ENCODE results near the gene TTLL4. TPM values are rescaled to one million over a fixed set of nuclear protein-coding genes. Genes with fewer than 3 reads are reported as not detected.
A peak's percentile ranks its signal among the peaks of the same experiment; 100 is the strongest.

TTLL4 gene
- total RNA-seq, 4 donors from 2014 or later = 4.4 to 16.2 (median 6.4) TPM

DNA sequence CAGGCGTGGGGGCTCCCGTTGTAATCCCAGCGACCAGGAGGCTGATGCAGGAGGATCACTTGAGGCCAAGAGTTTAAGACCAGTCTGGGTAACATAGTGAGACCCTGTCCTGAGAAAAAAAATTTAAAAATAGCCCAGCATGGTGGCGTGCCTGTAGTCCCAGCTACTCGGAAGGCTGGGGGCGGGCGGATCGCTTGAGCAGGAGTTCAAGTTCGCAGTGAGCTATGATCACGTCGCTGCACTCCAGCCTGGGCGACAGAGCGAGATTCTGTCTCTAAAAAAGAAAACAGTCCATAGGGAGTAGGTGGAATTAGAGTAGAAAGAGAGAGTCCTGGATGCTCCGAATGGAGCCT, 325 bp upstream of the TTLL4 start:
- no peaks in the 10 kb centered on the region for H3K9me3 ChIP-seq
- ATAC-seq = no peak
- intact Hi-C loops (cut with DNase I; ENCODE audit: low total_unique reads) = loop anchor here (1.0 to 5.0 kb wide), 5 partner anchors 40 to 450 kb away; partner anchors contain the start of genes BCS1L, CYP27A1, NHEJ1 and ZNF142
- in situ Hi-C loops (cut with MboI; ENCODE audit: low sequenced_read_pairs in 4 of 4) = loop anchor here in 2 of 4 donors (5.0 to 10.0 kb wide), 2 partner anchors 74 to 137 kb away; partner anchors contain the start of gene CYP27A1 (in 1 of the 2)
- H3K4me1 ChIP-seq = peaks cover 9% of the 10 kb centered on the region in 2 donors
- H3K27ac ChIP-seq = peak overlapping the region; percentile 40 to 92 (median 76)
- no peaks in the 10 kb centered on the region for H3K27me3 ChIP-seq
- DNase-seq = no peak
- H3K4me3 ChIP-seq = peak overlapping the region; percentile 70 to 90 (median 83)
- TF ChIP-seq POLR2A (IDR thresholded peaks at IDR 0.05) = no peak
- H3K36me3 ChIP-seq = no peaks in the 10 kb centered on the region

DNA sequence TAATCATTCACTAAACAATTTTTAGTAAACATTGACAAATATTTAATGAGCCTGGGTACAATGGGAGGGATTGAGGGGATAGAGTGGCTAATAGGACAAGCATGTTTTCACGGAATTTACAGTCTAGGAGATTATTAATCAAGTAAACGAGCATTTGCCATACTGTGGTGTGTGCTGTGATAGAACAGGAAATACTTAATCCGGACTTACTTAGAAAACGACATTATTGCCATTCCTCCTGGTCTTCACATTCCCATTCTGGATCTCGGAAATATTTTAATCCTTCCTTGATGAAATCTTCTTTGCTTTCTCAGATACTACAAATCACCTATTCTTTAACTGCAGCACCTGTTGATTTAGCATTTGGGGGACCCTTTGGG, 905 bp downstream of the TTLL4 start:
- peak overlapping the region; percentile 81 to 92 (median 86) for H3K27ac ChIP-seq
- H3K36me3 ChIP-seq = peaks cover 0 to 8% of the 10 kb centered on the region in 2 donors
- H3K9me3 ChIP-seq = no peaks in the 10 kb centered on the region
- H3K27me3 ChIP-seq = no peaks in the 10 kb centered on the region
- intact Hi-C loops (cut with DNase I; ENCODE audit: low total_unique reads) (loop anchor here (2.0 to 5.0 kb wide), 3 partner anchors 41 to 71 kb away; partner anchors contain the start of genes BCS1L, CYP27A1 and ZNF142), in situ Hi-C loops (cut with MboI; ENCODE audit: low sequenced_read_pairs in 4 of 4) (loop anchor here in 2 of 4 donors (5.0 to 10.0 kb wide), 2 partner anchors 73 to 136 kb away; partner anchors contain the start of gene CYP27A1 (in 1 of the 2))
- DNase-seq = no peak
- H3K4me3 ChIP-seq = peak overlapping the region; percentile 70 to 90 (median 83)
- TF ChIP-seq, protein P1, sequence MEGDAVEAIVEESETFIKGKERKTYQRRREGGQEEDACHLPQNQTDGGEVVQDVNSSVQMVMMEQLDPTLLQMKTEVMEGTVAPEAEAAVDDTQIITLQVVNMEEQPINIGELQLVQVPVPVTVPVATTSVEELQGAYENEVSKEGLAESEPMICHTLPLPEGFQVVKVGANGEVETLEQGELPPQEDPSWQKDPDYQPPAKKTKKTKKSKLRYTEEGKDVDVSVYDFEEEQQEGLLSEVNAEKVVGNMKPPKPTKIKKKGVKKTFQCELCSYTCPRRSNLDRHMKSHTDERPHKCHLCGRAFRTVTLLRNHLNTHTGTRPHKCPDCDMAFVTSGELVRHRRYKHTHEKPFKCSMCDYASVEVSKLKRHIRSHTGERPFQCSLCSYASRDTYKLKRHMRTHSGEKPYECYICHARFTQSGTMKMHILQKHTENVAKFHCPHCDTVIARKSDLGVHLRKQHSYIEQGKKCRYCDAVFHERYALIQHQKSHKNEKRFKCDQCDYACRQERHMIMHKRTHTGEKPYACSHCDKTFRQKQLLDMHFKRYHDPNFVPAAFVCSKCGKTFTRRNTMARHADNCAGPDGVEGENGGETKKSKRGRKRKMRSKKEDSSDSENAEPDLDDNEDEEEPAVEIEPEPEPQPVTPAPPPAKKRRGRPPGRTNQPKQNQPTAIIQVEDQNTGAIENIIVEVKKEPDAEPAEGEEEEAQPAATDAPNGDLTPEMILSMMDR (IDR thresholded peaks at IDR 0.05 in 4 of 5, conservative IDR thresholded peaks at IDR 0.05 in 1 of 5) = no peak
- TF ChIP-seq POLR2A (IDR thresholded peaks at IDR 0.05) = no peak
- ATAC-seq = no peak
- peaks cover 9% of the 10 kb centered on the region in 2 donors for H3K4me1 ChIP-seq

DNA sequence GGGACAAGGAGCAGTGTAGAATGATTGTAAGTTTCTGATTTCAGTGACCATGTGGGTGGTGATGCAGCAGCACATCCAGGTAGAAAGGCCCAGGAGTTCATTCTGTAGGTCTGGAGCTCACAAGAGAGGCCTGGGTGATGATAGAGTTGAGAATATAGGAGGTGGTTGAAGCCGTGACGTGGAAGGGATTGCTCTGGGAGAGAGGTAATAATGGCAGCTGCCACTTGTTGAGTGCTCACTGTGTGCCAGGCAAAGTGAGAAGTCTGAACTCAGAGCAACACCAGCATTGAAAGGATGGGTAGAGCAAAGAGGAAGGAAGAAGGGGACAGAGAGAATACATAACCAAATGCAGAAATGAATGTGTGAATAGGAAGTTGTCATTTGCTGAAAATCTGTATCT, 3.3 kb downstream of the TTLL4 start:
- ATAC-seq (no peak), DNase-seq (no peak)
- no peak for TF ChIP-seq POLR2A (IDR thresholded peaks at IDR 0.05)
- TF ChIP-seq, protein P1 (IDR thresholded peaks at IDR 0.05 in 4 of 5, conservative IDR thresholded peaks at IDR 0.05 in 1 of 5) = no peak
- H3K4me3 ChIP-seq = no peak overlapping the region
- in situ Hi-C loops (cut with MboI; ENCODE audit: low sequenced_read_pairs in 4 of 4) (loop anchor here in 2 of 4 donors (5.0 to 10.0 kb wide), 2 partner anchors 71 to 133 kb away; partner anchors contain the start of gene CYP27A1 (in 1 of the 2)), intact Hi-C loops (cut with DNase I; ENCODE audit: low total_unique reads) (loop anchor here (5.0 kb wide), 1 partner anchor 68 kb away; the partner anchor contains the start of gene CYP27A1)
- H3K9me3 ChIP-seq = no peaks in the 10 kb centered on the region
- H3K27me3 ChIP-seq = no peaks in the 10 kb centered on the region
- no peak overlapping the region for H3K27ac ChIP-seq
- H3K4me1 ChIP-seq = peaks cover 9% of the 10 kb centered on the region in 2 donors
- H3K36me3 ChIP-seq = peaks cover 0 to 8% of the 10 kb centered on the region in 2 donors

DNA sequence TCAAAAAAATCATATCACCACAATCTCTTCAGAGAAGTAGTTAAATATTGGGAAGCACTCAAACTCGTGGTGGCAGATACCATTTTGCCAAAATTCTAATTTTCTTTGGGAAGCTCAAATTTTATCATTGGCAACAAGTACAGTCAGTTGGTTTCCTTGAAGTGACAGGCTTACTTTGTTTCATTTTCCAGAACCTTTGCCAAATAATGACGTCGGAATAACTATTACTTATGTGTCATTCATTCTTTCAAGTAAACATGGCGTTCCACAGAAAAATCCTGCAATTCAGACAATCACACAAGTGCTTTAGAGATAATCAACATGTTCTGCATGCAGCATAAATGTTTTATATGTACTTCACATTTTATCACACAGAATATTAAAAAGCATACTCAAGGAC, 5.4 kb downstream of the TTLL4 start:
- in situ Hi-C loops (cut with MboI; ENCODE audit: low sequenced_read_pairs in 4 of 4) = loop anchor here in 1 of 4 donors (5.0 to 10.0 kb wide), 2 partner anchors 69 to 126 kb away; partner anchors contain the start of gene CYP27A1
- Histone ChIP-seq H3K36me3 (peaks cover 0 to 8% of the 10 kb centered on the region in 2 donors), H3K27me3 (no peaks in the 10 kb centered on the region), H3K4me1 (peaks cover 9% of the 10 kb centered on the region in 2 donors), H3K4me3 (no peak overlapping the region), H3K9me3 (no peaks in the 10 kb centered on the region), H3K27ac (no peak overlapping the region)
- ATAC-seq = no peak
- no peak for DNase-seq
- intact Hi-C loops (cut with DNase I; ENCODE audit: low total_unique reads) = no loop called here
- no peak for TF ChIP-seq POLR2A (IDR thresholded peaks at IDR 0.05)
- TF ChIP-seq, protein P1 (IDR thresholded peaks at IDR 0.05 in 4 of 5, conservative IDR thresholded peaks at IDR 0.05 in 1 of 5) = no peak

DNA sequence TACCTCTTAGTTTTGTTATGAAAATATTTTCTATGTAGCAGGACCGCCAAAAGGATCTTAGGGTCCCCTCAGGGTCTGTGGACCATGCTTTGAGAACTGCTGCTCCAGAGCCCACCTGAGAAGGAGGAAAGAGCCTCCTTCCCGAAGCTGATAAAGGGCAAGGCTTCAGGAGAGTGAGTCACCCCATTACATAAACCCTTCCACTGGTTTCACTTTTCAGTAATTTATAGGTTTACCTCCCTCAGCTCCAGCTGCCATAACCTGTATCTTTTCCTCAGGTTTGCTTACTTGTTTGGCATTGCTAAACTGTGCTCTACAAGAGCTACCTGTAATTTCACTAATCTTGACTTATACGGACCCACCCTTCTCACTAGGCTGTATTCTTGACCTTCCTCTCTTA, 6.6 kb downstream of the TTLL4 start:
- no peak overlapping the region for H3K4me3 ChIP-seq
- in situ Hi-C loops (cut with MboI; ENCODE audit: low sequenced_read_pairs in 4 of 4) = loop anchor here in 1 of 4 donors (5.0 to 10.0 kb wide), 2 partner anchors 68 to 125 kb away; partner anchors contain the start of gene CYP27A1

More for the DNA sequence above, 6.6 kb downstream of the TTLL4 start:
- peaks cover 0 to 8% of the 10 kb centered on the region in 2 donors for H3K36me3 ChIP-seq
- no peak overlapping the region for H3K27ac ChIP-seq
- H3K9me3 ChIP-seq = no peaks in the 10 kb centered on the region
- intact Hi-C loops (cut with DNase I; ENCODE audit: low total_unique reads) = no loop called here
- no peak for TF ChIP-seq POLR2A (IDR thresholded peaks at IDR 0.05)
- TF ChIP-seq, protein P1 (IDR thresholded peaks at IDR 0.05 in 4 of 5, conservative IDR thresholded peaks at IDR 0.05 in 1 of 5) = no peak
- peak; percentile 61 to 85 for ATAC-seq
- peaks cover 0 to under 1% of the 10 kb centered on the region in 2 donors for H3K4me1 ChIP-seq
- H3K27me3 ChIP-seq = no peaks in the 10 kb centered on the region
- no peak for DNase-seq

Data from gastrocnemius medialis (tissue), 4 donors.